Activated CD8-positive, alpha-beta memory T cell treated with anti-CD3 and anti-CD28 coated beads, Interleukin-2, amount 50 U/mL, for 4 hours (primary cell): Measurements from ENCODE around the gene TMEM18.
"Not testable (repeated sequence)": the region's sequence is repeated elsewhere in the genome, so short reads cannot be mapped to it uniquely, and the experiment has no call there.

Experiments
- DNase-seq: peaks from one replicate; pipeline ENCODE4 v3.0.0-alpha.2; 2020

TMEM18 gene

DNA sequence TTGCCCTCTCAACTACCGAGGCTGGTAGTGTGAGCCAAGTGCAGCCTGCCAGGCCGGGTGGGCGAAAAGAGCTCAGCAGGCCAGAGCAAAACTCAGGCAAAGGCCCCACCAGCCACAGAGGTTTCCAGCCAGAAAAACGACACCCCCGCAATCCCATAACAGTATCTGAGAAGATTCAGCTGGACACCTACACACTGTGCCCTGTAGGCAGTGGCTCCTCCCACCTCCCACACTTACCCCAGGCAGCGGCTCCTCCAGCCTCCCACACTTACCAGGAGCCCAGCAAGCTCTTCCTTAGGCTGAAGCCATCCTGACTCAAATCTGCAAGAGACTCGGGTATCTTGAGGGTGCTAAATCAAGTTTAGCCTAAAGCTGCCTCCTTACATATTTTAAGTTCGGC, 15.6 kb upstream of the TMEM18 start:
- no peak for DNase-seq

DNA sequence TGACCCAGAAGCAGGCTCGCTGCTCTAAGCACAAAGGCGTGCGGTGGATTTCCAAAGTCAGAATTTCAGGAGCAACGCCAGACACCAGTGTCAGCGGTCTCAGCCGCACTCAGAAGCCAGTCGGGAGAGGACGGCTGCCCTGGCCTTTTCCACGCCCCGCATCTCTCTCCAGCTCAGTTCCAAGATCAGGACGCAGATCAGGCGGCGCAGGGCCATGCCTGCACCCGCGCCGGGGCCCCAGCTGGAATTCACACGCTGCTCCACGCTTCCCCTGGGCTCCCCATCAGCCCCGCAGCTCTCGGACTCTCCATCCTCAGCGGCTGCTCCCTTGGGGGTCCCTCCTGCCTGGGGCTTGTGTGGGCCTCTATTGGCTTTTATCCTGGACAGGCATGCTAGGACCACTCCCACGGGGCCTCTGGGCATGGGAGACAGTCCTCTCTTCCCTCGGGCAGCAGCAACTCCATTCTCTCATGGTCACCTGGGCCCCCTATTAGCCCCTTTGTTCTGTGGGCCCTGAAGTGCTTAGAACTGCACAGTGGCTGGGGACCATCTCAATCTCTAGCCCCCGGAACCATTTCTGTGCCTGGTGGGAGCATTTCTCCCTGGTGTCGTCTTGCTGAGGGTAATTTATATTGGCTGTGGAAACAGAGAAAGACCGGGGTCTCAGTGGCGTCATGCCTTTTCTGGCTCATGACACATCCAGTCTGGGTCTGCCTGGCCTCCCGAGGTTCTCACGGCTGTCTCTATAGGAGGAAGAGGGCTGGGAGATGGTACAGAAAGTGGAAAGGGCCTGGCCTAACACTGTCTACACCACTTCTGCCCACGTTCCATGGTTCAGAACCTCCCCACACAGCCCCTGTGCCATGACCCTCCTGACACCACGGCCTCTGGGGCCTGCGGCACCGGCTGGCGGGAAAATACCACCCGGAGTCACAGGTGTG, 14.9 kb upstream of the TMEM18 start:
- no peak for DNase-seq

DNA sequence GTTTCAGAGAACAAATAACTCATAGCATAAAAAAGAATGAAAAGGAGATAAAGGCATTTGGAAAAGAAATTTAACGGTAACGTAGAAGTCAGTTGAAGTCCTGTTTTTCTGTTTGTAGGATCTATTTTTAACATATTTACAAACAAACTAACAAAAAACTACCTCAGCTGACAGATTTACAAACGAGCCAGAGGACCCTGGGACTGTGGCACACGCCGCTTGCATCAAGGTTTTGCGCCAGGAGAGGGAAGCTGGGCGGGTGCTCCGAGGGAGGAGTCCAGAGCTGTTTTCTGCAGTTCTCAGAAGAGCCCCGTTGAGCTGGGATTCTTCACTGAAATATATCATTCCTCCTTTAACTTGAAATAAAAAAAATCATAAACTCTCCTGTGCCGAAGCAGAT, 13.6 kb upstream of the TMEM18 start:
- no peak for DNase-seq

DNA sequence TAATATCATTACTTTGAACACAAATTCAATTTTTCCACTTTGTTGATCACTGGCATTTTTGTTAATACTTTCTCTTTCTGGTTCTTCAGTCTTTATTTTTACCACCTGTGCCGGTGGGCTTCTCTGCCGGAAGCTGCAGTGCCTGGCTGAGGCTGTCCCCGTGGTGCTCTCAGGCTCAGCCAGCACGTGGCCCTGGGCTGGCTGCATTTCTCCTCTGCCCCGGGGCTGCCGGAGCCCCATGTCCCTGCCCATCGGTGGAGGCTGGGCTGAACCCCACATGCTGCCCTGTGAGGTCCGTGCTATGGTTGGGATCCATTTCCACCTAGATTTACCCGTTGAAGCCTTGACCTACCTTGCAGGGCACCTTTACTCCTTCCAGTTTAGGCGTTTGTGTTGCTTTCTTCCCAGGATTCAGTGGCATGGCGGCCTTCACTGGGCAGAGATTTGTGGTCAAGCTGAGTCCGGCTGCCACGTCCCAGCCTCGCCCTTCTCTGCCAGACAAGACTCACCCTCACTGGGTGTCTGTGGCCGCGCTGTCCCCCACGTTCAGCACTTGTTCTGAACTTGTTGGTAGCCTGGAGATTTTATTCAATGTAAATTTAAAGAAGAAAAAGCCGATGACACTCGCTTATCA, 12.8 kb upstream of the TMEM18 start:
- DNase-seq: no peak

DNA sequence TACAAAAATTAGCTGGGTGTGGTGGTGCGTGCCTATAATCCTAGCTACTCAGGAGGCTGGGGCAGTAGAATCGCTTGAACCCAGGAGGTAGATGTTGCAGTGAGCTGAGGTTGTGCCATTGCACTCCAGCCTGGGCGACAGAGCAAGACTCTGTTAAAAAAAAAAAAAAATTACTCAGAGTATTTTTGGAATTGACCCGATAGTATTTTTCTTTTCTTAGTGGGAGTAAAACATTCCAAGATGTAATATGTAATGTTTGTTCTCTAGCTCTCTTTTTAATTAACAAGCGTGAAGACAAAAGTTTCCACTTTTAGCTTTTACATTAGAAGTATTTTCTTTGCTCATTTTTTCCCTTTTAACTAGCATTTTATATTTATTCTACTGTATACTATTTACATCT, 12.0 kb upstream of the TMEM18 start:
- DNase-seq: no peak

DNA sequence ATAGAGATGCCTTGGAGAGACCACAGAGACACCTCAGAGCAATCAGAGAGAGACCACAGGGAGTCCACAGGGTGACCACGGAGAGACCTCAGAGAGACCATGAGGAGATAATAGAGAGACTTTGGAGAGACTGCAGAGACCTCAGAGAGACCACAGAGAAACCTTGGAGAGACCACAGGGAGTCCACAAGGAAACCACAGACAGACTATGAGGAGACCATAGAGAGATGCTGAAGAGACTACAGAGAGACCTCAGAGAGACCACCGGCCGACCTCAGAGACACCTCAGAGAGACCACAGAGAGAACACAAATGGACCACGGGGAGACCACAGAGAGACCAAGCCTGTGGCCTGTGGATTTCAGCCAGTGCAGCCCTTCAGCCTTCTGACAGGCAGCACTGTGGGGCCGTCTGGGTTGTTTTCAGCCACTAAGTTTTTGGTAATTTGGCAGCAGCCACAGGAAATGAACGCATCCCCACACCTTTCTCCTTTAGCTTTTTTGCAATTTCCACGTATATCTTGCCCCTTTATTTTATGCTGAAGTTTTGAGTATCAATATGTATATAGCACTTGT, 11.4 kb upstream of the TMEM18 start:
- no peak for DNase-seq

DNA sequence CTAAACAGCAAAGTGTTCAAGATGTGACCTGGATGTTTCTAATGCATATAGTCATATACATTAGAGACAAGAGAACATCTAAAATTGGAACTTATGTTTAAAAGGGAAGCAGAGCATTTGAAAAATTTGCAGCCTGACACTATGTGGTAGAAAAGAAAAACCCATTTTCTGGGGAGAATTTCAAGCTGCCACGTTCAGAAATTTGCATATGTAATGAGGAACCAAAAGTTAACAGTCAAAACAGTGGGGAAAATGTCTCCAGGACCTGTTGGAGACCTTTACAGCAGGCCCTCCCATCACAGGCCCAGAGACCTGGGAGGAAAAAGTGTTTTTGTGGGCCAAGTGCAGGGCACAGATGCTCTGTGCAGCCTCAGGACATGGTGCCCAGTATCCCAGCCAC, 8.2 kb upstream of the TMEM18 start:
- DNase-seq: no peak

DNA sequence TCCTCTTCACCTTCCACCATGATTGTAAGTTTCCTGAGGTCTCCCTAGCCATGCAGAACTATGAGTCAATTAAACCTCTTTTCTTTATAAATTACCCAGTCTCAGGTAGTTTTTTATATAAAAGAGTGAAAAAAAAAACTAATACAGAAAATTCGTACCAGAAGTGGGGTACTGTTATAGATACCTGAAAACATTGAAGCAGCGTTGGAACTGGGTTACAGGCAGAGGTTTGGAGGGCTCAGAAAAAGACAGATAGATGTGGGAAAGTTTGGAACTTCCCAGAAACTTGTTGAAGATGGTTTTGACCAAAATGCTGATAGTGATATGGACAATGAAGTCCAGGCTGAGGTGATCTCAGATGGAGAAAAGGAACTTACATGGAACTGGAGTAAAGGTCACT, 7.7 kb upstream of the TMEM18 start:
- DNase-seq: not testable (repeated sequence)

DNA sequence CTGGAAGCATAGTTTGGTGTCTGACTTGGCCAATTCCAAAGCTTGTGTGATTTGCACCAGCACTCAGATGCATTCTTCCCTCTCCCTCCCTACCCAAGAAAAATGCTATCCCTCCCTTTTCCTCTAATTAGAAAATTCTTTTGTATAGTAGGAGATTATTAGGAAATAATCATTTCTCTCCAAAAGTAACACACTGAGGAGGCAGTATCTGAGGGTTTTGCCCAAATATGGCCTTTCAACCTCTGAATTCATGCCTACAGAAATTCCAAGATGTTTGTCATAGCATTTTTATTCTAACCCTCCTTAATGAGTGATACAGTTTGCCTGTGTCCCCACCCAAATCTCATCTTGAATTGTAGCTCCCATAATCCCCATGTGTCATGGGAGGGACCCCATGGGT, 5.0 kb upstream of the TMEM18 start:
- no peak for DNase-seq

DNA sequence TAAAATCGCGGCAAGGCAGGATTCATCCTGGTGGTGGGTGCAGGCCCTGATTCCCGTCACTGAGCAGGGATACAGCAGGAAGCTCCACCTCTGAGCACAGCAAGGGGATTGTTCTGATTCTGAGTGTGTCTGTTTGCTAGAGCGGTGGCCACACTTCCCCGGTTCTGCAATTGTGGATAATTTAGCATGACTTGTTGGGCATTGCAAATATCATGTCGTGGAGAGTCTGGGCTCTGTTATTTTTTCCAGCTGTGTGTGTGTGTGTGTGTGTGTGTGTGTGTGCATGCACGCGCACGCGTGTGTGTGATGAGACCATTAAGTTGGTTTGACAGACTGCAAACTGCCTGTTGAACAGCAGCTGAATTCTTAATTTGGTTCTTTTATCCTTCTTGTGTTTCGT, 4.1 kb upstream of the TMEM18 start:
- no peak for DNase-seq

DNA sequence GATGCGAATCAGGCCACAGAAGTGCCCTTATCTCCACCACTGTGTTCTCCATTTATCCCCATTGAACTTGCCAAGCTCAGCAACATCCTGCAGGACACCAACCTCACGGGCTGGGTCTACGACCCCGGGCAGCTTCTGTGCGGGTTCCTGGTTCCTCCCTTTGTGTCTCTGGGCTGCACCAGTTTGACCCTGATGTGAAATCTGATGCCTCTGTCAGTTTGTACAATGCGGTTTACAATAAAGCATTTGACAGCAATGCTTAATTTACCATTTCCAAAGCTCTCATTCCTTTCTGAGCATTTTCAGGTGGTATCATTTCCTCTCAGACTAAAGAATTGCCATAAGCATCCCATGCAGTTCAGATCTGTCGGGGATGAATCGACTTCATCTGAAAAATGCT, 3.3 kb upstream of the TMEM18 start:
- no peak for DNase-seq

DNA sequence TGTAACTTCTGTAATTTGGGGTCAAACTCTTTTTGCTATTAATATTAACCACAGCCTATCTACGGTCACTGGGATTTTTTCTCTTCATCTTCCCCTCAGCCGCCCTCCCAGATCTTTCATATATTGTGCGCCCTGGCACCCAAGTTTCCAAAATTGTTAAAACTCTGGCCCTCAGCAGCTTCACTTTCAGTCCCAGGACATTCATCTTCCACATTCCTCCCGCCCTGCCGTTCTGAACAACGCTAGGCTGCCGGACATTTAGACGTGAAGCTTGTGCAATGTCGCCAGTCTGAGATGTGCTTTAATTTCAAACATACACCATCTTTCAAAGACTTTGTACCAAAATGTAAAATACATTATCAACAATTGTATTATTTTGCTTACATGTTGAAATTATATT, 1.8 kb upstream of the TMEM18 start:
- DNase-seq: no peak

DNA sequence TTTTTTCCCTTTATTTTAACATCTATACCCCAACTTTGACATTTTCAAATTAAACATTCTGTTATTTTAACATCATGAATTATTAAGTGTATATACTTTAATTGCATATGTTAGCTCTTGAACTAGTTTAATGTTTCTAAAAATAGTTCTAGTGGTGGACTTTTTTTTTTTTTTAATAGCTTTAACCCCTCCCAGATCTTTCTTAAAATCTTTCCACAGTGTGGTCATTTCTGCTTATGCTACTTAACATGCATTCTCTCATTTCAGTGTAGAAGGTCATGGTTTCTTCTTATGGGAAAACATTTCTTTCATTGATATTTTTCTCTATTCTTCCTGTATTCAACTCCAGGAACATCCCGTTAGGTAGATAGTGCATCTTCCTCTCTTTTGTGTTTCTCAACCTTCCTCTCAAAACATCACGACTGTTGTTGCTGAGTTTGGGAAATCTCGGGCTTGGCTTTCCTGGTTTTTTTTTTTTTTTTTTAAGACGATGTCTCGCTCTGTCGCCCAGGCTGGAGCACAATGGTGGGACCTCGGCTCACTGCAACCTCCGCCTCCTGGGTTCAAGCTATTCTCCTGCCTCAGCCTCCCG, 849 bp upstream of the TMEM18 start:
- DNase-seq: no peak

DNA sequence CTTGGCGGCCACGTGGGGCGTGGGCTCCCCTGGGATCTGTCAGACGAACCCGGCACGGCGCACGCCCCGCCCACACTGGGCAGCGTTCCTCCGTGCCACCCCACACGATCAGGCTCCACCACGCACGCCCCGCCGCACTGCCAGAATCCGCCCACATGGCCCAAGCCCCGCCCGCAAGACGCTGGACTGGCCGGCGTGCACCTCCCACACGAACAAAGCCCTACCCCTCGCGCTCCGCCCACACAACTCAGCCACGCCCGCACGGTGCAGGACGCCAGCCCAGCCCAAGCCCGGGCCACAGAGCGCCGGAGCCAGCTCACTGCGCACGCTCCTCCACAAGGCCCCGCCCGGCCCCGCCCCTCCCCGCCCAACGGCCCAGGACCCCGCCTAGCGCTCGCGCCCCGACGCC, 555 bp downstream of the TMEM18 start:
- peak; percentile 91 for DNase-seq

DNA sequence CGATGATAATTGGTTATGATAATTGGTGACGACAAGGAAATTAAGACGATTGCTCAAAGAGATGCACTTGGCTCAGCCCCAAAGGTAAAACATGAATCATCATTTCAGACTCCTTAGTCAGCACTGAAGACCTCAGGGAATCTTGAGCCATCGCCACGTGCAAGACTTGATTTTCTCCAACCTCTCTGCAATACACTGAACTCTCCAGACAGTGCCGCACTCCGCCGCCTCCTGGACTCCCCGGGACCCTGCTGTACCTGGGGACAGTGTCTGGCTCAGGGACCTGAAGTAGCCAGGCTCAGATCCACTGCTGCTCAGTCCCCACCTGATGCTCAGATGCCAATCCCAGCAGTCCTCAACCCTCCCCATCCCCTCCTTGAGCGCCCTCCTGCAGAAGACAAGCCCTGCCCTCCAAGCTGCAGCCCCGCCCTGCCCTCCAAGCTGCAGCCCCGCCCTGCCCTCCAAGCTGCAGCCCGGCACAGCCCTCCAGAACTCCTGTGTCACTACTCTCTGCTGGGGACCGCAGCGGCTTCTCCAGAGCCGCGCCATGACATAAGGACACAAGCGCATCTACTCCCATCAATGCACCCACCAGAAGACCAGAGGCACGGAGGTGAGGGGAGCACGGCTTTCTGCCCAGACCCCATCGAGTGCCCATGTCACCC, 1.1 kb downstream of the TMEM18 start:
- DNase-seq: peak; percentile 43

DNA sequence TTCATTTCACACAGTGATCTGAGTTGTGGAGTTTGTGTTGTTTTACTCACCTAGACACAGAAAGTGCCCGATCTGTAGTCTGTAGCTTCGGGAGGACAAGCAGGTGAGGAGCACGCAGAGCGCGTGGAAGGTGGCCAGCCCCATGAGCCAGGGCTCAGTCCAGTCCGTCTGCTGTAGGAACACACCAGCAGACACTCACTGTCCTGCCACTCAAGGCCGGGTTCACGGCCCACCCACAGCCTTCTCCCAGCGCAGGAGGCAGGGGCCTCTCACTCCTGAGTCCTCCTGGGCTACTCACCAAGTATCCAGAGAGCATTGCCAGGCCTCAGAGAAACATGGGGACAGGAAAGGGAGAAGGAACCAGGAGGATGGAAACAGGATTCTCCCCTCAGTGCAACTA, 1.7 kb downstream of the TMEM18 start:
- no peak for DNase-seq

DNA sequence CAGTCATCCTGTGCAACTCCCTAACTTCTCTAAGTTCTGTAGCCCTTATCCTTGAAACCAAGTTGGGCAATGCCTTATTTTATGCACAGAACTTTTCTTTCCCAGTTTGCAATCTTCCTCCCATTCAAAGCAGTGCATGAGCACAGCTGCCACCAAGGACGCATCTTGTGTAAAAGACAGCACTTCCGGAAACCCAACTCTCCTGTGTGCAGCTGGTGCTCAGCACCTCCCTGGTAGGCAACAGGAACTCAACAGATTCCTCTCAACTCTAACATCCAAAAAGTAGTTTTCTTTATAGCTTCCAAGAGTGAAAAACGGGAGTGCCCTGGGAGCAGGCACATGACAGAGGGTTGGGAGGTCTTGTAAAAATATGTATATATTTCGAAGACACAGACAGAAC, 2.2 kb downstream of the TMEM18 start:
- no peak for DNase-seq

DNA sequence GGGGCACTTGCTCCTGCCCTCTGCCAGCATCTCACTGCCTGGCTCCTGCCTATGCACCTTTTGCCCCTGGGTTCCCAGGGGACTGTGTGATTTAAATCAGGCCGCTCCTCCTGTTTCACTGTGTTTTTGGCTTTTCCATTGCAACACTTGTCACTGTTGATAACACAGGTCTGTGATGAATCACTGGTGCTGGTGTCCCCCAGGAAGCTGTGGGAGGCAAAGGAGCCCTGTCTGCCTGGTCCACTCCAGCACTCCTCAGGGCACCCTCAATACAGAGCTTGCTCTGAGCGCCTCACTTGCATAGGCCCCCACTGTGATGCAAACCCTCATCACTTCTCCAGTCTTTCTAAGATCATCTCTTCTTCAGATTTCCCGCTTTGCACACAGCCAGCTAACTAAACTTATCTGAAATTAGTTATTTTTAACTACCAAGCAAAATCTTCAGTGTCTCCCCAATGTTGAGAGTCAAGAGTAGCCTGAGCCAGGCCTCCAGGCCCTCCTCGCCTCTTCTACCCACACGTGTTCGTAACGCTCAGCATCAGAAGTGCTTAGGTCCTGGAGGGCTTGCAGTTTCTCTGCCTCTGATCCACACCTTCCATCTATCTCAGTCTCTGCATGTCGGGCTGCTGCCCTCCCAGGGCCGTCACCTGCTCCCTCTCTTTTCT, 2.8 kb downstream of the TMEM18 start:
- DNase-seq: no peak

DNA sequence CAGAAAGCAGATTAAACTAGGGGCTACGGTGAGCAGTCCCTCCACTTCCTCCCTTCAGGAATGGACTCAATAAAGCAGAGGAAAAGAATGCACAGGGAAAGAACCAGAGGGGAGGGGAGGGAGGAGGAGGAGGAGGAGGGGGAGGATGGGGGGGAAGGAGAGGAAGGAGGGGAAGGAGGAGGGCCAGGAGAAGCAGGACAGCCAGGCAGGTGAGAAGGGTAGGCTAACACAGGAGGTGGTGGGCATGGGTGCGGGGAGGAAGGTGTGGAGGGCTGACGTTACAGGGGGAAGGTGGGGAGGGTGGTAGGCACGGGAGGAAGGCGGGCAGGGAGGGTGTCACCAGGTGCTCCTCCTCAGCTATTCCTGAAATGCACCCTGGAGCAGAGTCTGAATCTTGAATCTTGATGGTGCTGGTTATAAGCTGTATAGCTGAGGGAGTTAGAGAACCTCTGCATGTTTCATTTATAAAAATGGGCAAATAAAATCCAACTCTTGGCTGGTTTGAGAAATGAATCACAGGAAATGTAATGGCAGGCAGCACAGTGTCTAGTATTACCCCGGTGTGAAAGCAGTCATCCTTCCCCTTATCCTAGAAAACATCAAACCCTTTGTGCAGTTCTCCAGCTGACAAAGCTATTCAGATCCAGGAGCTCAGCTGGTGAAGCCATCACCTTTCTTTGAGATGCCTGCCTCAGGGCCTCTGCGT, 3.4 kb downstream of the TMEM18 start:
- no peak for DNase-seq

DNA sequence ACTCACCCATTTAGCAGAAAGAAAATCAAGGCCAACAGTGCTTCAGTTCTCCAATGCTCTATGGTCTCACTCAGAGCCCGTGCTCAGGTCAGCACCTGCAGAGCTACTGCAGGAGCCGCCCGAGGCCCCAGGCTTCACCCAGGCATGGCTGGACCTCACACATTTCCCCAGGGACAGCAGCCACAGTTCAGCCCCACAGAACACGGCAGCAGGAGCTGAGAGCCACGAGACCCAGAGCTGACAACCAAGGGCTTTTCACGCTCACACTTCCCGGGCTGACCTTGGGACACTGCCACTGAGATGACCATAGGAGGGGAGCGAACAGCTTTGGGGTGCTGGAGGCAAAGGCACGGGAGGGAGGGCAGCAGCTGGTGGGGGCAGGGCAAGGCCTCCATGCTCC, 4.2 kb downstream of the TMEM18 start:
- no peak for DNase-seq

DNA sequence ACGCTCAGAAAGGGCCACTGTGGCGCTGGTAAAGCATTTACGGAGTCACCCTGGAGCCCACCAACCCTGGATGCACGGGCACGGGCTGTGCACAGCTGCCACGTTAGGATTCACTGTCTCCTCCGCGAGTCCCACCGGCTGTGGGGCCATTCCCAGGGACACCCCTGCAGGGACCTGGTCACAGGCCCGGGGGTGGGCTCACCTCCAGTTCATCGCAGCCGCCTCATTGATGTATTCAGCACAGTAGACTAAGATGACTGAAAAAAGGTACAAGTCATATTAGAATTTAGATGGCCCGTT, 4.7 kb downstream of the TMEM18 start:
- no peak for DNase-seq
